ENCODE data around the gene CLIP3.
"Not testable (repeated sequence)": the region's sequence is repeated elsewhere in the genome, so short reads cannot be mapped to it uniquely, and the experiment has no call there.

CLIP3 gene

GRCh38 chr19:36046443-36047050 is 13.9 kb upstream of the CLIP3 start:
- DNase-seq, result no peak

GRCh38 chr19:36043952-36044351 is 11.3 kb upstream of the CLIP3 start:
- no peak for DNase-seq

- DNase-seq, result no peak
Measured at GRCh38 chr19:36041831-36042230, 9.2 kb upstream of the CLIP3 start.

GRCh38 chr19:36041092-36041491 is 8.4 kb upstream of the CLIP3 start:
- DNase-seq, result not testable (repeated sequence)

GRCh38 chr19:36040495-36040894 is 7.8 kb upstream of the CLIP3 start:
- DNase-seq, result no peak

- DNase-seq, result no peak
Measured at GRCh38 chr19:36031308-36031707, 1.4 kb downstream of the CLIP3 start.

- no peak for DNase-seq
Measured at GRCh38 chr19:36030264-36031148, 2.2 kb downstream of the CLIP3 start.

- DNase-seq, result no peak
Measured at GRCh38 chr19:36028313-36029041, 4.2 kb downstream of the CLIP3 start.

GRCh38 chr19:36027696-36028095 is 5.0 kb downstream of the CLIP3 start:
- DNase-seq, result no peak

GRCh38 chr19:36026091-36026876 is 6.4 kb downstream of the CLIP3 start:
- DNase-seq, result no peak

- no peak for DNase-seq
Measured at GRCh38 chr19:36025541-36025940, 7.1 kb downstream of the CLIP3 start.

- no peak for DNase-seq
Measured at GRCh38 chr19:36023432-36023831, 9.2 kb downstream of the CLIP3 start.

- DNase-seq, result no peak
Measured at GRCh38 chr19:36019061-36019670, 13.5 kb downstream of the CLIP3 start.

- DNase-seq, result peak; percentile 100
Measured at GRCh38 chr19:36014012-36014924, 18.4 kb downstream of the CLIP3 start, which contains the start of gene ALKBH6. ALKBH6 (minus strand) TSS chr19:36014213; CDS start chr19:36013397, 816 bp downstream.

- DNase-seq, result no peak
Measured at GRCh38 chr19:36013280-36014011, 19.2 kb downstream of the CLIP3 start.

- no peak for DNase-seq
Measured at GRCh38 chr19:36010402-36010801, 22.3 kb downstream of the CLIP3 start.

GRCh38 chr19:36009633-36010379 is 22.9 kb downstream of the CLIP3 start:
- no peak for DNase-seq

GRCh38 chr19:36009220-36009619 is 23.5 kb downstream of the CLIP3 start:
- DNase-seq, result peak; percentile 58

GRCh38 chr19:36008336-36008978 is 24.2 kb downstream of the CLIP3 start, which contains the start of gene SYNE4:
SYNE4 (minus strand) TSS chr19:36008813; CDS start chr19:36008681, 132 bp downstream.
- no peak for DNase-seq

All from stimulated activated CD4-positive, alpha-beta T cell treated with anti-CD3 and anti-CD28 coated beads, Interleukin-4, amount 100 ng/mL, for 1 hour (primary cell).